ENCODE data around the gene CDKL5.

DNA sequence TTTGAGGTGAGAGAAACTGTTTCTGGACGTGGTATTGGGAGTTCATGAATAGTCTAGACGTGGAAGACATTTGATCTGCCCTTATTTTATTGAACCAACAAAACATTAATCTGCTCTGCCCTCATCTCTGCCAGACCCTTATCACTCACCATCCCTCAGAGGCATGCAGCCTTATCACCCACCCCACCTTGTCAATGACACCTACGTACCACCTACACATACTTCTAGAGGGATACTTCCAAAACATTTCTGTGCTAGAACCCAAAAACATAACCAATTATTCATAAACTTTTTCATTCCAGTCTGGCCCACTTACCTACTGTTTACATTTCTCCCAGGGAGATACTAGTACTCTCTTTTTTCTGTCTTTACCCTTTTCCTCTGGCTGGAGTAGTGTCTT, 141.3 kb downstream of the CDKL5 start:
- TF ChIP-seq, protein P1, sequence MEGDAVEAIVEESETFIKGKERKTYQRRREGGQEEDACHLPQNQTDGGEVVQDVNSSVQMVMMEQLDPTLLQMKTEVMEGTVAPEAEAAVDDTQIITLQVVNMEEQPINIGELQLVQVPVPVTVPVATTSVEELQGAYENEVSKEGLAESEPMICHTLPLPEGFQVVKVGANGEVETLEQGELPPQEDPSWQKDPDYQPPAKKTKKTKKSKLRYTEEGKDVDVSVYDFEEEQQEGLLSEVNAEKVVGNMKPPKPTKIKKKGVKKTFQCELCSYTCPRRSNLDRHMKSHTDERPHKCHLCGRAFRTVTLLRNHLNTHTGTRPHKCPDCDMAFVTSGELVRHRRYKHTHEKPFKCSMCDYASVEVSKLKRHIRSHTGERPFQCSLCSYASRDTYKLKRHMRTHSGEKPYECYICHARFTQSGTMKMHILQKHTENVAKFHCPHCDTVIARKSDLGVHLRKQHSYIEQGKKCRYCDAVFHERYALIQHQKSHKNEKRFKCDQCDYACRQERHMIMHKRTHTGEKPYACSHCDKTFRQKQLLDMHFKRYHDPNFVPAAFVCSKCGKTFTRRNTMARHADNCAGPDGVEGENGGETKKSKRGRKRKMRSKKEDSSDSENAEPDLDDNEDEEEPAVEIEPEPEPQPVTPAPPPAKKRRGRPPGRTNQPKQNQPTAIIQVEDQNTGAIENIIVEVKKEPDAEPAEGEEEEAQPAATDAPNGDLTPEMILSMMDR (IDR thresholded peaks at IDR 0.05): no peak
- TF ChIP-seq POLR2A (IDR thresholded peaks at IDR 0.05): no peak
